GM19438 (cell line): Measurements from ENCODE around the gene PTPRN2.
"Not testable (repeated sequence)": the region's sequence is repeated elsewhere in the genome, so short reads cannot be mapped to it uniquely, and the experiment has no call there.

Experiments used
- ATAC-seq: cut with Tn5 transposase; IDR thresholded peaks from one replicate; pipeline ENCODE4 v1.9.1; 2021; ENCODE audit warnings: low read depth; ENCODE audit not compliant: unreplicated experiment

Gene PTPRN2

DNA sequence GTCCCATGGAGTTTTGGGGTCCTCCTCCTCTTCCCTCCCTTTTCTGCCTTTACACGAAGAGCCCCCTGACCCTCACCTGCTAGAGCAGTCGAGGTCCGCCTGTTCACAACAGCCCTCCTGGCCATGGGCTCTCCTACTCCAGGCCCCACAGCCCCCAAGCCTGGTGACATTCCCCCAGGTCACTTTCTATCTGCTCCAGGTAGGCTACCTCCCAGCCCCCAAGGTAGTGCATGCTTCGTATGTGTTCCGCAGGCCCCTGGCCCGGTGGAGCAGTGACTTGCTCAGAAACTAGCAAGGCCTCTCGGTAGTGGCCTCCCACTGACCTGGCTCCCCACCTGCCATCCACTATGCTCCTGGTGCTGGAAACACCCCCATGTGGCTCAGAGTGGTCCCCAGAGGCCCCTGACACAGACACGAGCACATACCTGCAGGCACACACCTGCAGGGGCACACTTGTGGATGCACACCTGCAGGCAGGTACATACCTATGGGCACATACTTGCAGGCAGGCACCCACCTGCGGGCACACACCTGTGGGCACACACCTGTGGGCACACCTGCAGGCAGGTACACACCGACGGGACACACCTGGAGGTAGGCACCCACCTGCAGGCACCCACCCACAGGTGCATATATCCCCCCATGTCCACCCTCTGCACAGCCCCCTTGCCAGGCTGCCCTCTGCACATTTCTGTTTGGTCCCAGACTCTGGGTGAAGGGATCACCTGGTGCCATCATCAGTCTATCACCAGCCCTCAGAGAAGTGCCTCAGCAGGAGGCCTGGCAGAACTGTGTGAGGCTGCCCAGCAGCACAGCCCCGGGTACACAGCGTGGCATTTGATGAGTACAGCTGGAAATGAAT lies 322.5 kb downstream of the PTPRN2 start:
- no peak for ATAC-seq

DNA sequence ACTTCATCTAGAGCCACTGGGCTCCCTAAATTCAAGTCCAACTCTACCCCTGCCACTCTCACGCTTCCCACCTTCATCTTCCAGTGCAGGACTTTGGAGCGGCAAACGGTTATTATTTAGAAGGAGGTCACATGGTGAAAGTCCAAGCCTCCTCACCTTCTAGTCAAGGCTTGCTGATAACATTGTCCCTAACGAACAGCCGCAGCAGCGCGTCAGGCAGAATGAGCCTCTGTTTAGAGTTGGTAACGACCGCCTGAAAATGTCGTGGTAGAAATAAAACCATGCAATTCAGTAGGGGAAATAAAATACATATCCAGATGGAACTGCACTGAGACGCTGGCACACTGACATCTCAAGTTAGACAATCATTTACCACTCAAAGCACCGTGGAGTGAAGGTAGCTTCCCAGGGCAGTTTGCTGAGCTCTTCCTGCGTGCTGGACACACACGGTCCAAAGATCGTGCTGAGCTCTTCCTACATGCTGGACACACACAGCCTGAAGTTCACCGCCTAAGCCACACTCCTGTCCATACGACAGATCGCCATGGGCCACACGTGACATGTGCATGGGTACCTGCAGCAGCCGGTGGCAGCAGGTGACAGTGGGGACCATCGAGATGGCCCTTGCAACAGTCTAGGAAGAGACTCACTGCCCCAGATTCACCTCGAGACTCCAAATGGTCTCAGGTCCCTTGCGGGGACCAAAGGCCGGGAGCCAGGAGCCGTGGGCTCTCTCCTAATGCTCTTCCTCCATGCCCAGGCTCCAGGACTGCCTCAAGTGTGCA lies 323.5 kb downstream of the PTPRN2 start:
- ATAC-seq = no peak

DNA sequence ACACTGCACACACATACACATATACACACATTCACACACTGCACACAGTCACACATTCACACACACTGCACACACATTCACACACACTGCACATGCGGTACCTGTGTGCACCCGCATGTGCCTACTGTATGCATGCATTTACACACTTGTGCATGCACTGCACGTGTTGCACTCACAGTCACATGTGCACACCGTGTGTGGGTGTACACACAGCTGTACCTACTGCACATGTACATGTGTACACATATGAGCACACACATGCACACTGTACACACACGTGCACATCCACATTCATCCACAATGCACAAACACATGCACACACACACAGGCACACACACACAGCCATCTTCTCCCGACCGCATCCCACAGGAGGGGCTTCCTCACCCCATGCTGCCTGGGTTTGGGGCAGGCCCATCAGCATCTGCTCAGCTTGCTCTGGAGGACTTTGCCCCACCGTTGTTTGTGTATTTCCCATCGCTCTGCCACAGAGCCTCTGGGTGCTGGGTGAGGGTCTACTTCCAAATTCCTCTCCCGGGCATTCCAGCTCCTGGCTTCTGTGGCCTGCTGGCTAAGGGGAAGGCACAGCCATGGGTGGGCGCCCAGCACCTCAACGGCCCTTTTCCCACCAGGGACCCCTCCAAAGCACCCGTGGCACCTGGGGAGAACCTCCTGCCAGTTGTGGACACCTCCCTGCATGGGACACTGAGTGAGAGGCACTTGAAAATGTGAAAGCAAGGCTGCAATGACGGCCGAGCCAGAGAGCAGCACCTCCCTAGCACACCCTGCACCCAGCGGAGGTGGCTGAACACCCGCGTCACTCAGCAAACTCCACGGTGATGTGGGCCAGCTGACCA lies 324.3 kb downstream of the PTPRN2 start:
- no peak for ATAC-seq

DNA sequence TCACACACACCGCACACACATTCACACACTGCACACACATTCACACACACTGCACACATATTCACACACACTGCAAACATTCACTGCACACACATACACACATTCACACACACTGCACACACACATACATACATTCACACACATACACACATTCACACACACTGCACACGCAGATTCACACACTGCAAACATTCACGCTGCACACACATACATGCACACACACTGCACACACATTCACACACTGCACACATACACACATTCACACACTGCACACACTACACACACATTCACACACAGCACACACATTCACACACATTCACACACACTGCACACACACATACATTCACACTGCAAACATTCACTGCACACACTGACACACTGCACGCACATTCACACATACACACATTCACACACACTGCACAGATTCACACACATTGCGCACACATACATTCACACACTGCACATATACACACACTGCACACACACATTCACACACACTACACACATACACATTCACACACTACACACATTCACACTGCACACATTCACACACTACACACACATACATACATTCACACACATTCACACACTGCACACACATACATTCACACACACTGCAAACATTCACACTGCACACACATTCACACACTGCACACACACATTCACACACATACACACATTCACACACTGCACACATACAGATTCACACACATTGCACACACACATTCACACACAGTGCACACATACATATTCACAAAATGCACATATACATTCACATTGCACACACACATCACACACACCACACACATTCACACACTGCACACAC lies 325.1 kb downstream of the PTPRN2 start:
- no peak for ATAC-seq

DNA sequence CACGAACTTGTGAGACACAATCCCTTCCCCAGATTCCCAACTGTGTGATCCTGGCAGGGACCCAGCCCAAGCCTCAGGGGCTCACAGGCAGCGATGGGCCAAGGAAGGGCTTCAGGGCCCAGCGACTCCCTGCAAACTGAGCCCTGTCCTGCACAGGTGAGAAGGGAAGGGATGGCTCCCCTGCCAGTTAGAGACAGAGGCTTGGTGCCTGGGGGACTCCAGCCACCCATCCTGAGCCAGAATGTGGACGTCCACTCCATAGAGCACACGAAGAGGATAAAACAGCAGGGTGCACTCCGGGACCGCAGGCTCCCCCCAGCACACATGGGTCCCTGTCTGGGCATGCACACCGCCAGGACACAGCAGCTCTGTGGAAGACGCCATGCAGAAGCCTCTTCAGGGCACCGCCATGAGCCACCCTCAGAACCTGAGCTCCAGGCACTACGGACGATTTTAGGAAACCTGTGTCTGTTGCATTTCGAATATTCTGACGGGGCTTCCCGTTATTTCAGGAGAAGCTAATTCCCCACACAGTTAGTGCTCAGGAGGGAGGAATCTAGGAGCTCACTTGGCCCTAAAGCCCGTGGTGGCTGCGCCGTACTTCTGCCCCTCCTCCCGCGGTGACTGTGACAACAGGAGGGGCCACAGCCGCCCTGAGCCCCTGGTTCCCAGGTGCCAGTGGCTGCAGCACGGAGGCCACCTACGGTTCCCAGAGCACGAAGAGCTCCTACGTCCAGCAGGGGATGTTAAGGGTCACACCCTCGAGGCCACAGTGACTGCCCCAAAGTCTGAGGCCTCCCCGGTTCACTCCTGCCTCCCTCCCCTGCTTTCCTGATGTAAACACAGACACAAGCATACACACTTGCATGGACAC lies 326.0 kb downstream of the PTPRN2 start:
- ATAC-seq = no peak

DNA sequence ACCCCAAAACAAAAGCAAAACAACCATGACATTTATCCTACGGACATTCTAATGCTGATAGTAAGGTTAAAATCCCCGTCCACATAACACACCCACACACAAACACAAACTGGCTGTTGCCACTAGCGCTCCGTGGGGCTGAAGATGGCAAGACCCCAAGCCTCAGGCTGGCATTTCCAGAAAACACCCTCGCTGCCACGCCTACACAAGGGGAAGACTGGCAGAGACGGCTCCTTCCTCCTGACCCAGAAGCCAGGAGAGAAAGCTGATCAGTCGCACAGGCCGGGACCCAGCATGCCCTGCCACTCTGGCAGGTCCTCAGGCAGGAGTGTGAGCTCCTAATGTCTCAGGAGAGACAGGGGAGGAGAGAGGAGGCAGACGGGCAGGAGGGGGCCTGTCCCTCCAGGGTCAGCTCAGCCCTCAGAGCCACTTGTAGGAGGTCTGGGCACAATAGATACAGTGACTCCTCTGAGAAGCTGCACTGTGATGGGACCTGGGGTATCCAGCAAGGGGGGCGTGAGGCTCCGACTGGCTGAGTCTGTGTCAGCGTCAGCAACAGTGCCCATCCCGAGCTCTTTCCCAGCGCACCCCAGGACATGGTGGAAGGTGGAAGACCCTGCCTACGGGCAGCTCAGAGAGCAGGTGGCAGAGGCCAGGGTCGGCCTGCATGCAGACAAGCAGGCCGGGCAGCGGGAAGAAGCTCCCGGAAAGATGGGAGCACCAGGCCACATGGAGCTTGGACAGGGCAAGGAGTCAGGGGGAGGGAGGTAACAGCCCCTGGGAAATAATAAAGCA lies 326.9 kb downstream of the PTPRN2 start:
- ATAC-seq = no peak

DNA sequence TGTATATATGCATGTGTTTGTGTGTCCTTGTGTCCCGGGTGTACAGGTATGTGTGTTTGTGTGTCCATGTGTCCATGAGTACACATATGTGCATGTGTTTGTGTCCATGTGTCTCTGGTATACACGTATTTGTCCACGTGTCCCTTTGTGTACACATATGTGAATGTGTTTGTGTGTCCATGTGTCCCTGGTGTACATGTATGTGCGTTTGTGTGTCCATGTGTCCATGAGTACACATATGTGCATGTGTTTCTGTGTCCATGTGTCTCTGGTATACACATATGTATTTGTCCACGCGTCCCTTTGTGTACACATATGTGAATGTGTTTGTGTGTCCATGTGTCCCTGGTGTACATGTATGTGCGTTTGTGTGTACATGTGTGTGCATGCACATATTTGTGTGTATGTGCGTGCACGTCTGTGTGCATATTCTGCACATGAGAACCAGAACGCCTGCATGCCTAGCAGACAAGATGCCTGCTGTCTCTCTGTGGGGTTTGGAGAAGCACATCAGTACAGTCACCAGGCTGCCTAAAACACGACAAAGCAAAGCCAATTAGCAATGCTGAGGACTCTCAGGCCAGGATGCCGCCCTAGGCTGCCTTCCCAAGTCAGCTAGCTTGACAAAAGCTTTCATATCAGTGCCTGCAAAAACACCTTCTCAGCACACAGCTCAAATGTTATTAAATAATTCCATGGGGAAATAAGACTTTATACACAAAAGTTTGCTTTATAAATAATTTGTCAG lies 327.8 kb downstream of the PTPRN2 start:
- no peak for ATAC-seq

DNA sequence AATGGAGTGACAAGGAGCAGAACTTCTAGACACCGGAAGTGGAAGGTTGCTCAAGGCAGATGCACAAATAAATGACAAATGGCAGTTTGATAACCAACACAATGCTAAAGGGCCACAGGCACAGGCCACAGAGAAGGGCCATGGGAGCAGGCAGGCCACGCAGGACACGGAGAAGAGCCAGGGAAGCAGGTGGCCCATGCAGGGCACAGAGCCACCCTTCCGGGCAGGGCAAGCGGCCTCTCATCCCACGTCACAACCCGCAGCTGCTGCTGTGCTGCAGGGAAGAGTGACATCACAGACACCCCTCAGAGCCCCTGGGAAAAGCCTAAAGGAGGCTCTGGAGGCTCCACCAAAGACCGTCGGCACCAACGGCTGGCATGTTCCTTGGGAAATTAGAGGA lies 328.5 kb downstream of the PTPRN2 start:
- ATAC-seq = no peak

DNA sequence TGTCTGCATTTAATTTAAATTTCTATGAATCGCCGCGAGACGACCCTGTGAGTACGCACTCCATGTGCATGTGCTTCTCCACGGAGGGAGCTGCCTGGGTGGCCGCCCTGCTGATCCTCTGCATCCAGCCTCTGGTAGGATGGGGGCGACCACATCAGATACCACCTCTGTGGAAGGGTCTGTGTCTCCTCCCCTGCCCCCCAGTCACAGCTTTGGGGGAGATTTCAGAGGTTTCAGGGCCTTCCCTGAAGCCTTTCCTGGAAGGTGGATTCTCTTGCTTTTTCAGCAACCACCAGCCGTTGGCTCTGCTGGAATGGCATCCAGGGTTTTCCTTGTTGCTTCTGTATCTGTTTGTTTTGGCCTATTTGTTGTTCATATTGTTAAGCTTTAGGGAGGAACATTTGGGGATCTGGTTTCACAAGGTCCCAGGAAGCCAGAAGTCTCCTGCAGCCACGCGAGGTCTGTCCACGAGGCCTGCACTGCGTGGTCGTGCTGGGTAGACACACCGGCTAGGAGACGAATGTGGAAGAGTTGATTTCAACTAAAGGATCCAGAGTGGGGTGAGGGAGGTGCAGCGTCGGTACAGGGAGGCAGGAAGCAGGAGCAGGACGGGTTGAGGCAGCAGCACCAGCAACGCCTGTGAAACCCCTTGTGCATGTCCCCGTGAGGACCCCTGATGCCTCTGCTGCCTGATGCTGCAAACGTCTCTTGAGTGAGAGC lies 329.1 kb downstream of the PTPRN2 start:
- no peak for ATAC-seq

DNA sequence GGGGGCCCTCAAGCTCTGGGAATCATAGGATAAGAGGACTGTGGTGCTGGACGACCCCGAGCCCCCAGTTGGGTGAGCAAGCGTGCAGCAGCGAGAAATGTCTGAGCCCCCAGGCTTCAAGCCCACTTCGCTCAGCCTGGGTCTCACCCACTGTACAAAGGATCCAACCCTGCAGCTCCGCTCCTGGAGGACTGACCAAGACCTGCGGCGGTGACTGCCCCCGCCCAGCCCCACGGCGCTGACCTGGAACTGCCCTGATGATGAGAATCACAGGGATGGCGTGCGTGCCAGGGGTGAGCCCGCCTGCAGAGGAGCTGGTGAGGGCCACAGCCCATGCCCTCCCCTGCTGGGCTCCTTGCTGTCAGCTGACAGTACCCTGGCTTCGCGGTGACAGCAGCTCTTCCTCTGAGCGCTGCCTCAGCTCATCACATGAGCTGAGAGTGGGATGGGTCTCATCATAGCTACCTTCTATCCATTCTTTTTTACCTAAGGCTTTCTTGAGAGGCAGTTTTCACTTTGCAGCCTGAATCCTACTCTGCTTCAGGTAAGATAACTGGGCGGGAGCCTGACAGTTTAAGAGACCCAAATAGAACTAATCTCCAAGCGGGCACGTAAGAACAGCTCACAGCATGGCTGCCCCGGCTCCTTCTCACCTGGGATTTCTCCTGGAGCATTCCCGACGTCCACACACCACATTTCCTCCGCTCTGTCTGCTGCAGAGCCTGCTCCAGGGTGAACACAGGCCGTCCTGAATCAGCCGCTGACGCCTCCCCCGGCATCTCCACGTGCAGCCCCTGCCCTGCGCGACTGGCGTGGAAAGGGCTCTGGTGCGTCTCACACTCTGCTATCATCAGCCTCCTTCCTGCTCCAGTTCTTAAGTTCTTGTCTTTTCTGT lies 329.9 kb downstream of the PTPRN2 start:
- no peak for ATAC-seq

DNA sequence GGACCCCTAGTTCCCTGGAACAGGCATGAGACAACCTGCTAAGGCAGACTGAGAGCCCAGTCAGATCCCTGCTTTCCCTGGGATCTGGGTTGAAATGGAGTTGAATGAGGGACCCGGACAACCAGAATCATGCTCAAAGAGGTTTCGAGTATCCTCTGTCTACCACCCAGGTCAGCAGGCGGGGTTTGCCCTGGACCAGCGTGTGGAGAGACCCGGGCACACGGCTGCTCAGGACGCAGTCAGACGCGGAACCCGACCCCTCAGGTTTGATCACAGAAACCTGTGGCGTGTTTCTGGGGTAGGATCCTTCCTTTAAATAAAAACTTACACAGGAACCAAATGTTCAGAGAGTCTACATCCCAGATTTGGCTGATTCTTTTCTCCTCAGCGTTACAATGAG lies 330.6 kb downstream of the PTPRN2 start:
- ATAC-seq = no peak

DNA sequence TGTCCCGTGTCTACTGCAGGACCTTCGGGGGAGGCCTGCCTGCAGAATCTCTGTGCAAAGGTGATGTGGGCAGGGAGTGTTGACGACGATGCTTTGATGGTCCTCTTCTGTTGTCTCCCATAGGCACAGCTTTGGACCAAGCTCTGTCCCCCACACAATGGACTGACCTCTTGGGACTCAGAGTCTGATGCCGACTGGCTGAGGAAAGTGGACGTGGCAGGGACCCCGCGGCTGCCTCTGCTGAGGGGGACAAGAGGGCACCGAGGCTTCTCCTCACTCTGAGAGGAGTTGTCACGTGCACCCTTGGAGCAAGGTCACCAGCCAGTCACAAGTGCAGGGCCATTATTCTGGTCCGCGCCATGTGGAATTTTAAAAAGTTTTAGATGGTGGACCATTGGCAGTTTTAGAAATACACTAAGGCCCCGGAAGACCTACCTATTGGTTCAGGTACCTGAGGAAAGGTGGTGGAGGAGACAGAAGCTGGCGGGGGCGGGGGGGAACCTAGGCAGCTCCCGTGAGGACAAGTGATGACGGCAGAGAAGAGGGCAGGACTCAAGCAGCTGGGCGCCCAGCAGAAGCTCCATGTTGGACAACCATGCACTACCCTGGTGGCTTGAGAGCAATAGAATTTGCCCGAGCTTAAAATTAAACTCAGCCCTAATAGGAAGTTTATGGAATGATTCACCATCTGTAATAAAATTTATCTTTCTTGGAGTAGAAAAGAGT lies 331.4 kb downstream of the PTPRN2 start:
- ATAC-seq = no peak

DNA sequence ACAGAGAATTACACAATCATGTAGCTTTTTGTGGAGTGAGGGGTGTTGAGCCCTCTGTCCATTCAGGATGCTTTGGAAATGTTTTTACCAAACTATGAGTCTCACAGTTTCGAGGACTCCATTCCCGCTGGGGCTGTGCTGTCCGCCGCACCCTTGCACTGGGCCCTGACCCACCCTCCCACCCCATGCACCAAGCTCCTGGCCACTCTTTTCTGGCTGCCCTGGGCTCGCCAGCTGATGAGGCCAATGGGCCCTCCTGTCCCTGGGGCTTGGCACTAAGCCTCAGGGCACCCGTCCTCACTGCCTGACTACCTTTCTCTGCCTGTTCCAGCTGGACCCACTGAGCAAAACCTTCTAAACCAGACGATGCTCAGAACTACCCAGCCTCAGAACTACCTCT lies 332.1 kb downstream of the PTPRN2 start:
- no peak for ATAC-seq

DNA sequence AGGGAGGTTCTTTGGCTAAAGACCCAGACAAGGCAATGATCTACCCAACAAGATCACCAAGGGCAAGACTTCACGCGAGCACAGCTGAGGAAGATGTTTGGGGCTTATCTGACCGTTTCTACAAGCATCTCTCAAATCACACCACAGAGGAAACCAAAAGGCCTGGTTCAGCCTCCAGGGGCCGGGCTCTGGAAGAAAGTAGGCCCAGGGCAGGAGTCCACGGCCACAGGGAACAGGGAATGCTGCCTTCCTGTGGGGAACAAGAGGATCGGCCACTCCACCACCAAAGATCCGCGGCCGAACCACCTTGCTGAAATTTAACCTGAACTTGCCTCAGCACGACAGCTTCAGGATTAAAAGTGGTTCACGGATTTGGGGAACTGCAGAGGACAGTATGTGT lies 332.5 kb downstream of the PTPRN2 start:
- no peak for ATAC-seq

DNA sequence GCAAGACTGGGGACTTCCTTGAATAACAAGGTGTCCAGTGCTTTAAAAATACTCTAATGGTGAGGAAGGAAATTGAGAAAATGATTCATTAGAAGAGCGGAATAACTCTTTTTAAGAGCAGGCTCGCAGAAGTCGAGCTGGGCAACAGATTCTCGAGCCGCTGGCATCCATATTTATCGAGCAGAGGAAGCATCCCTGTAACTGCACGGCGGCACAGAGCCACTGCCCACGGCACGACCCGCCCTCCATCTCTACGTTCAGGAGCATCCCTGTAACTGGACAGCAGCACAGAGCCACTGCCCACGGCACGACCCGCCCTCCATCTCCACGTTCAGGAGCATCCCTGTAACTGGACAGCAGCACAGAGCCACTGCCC lies 334.0 kb downstream of the PTPRN2 start:
- ATAC-seq = not testable (repeated sequence)
